HG03378 (cell line): ENCODE results near the gene SIRT3.
"Not testable (repeated sequence)": the region's sequence is repeated elsewhere in the genome, so short reads cannot be mapped to it uniquely, and the experiment has no call there.

ENCODE experiments used
- ATAC-seq: cut with Tn5 transposase; IDR thresholded peaks from one replicate; pipeline ENCODE4 v1.9.1; 2021; ENCODE audit warnings: mild to moderate bottlenecking, moderate library complexity; ENCODE audit not compliant: unreplicated experiment

SIRT3 gene

GRCh38 chr11:180242-180641 lies 55.9 kb downstream of the SIRT3 start:
- ATAC-seq, result not testable (repeated sequence)
